B cell (primary cell): ENCODE results near the gene PA2G4.

Source experiments
- EZH2 ChIP-seq: IDR thresholded peaks from 2 replicates; pipeline ENCODE4 v1.6.1; 2012; ENCODE audit warnings: borderline replicate concordance, low read depth, mild to moderate bottlenecking, moderate library complexity, low read length; ENCODE audit not compliant: insufficient read depth, poor library complexity, severe bottlenecking
- TF ChIP-seq, protein P1 (sequence below): fragments of 200-600 bp; IDR thresholded peaks from one replicate; pipeline ENCODE4 v1.8.0; 2022; ENCODE audit warnings: antibody characterized with exemption, mild to moderate bottlenecking

DNA sequence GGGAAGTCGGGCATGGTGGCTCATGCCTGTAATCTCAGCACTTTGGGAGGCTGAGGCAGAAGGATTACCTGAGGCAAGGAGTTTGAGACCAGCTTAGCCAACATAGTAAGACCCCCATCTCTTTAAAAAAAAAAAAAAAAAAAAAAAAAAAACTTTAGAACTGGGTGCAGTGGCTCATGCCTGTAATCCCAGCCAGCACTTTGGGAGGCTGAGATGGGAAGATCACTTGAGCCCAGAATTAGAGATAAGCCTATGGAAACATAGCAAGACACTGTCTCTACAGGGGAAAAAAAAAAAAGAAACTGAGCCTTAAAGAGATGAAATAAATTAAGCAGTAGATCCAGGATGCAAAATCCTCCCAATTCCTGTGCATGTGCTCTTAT is 1.7 kb upstream of the PA2G4 start:
- TF ChIP-seq, protein P1, sequence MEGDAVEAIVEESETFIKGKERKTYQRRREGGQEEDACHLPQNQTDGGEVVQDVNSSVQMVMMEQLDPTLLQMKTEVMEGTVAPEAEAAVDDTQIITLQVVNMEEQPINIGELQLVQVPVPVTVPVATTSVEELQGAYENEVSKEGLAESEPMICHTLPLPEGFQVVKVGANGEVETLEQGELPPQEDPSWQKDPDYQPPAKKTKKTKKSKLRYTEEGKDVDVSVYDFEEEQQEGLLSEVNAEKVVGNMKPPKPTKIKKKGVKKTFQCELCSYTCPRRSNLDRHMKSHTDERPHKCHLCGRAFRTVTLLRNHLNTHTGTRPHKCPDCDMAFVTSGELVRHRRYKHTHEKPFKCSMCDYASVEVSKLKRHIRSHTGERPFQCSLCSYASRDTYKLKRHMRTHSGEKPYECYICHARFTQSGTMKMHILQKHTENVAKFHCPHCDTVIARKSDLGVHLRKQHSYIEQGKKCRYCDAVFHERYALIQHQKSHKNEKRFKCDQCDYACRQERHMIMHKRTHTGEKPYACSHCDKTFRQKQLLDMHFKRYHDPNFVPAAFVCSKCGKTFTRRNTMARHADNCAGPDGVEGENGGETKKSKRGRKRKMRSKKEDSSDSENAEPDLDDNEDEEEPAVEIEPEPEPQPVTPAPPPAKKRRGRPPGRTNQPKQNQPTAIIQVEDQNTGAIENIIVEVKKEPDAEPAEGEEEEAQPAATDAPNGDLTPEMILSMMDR: no peak
- no peak for TF ChIP-seq EZH2
